T-cell (primary cell): ENCODE data around the gene SPTBN1. TPM values are rescaled to one million over a fixed set of nuclear protein-coding genes. Genes with fewer than 3 reads are reported as not detected.

ENCODE experiments used
- ATAC-seq, 4 experiments: fragments of 200-7000 bp in 3 of 4; fragments of 150-1000 bp in 1 of 4; cut with Tn5 transposase; replicated peaks in 1 of 4; 1 replicate in 3 of 4; 2 replicates in 1 of 4; pipeline ENCODE4 v1.10.0; 2021; ENCODE audit warnings: moderate library complexity in 3 of 4, mild to moderate bottlenecking in 2 of 4, moderate number of reproducible peaks in 1 of 4
- CTCF ChIA-PET, 2 donors: fragments of 300-600 bp; sonication (Branson Sonifier 250); formaldehyde crosslinking; loops; one replicate each; lab custom pipeline; 2022; ENCODE audit warnings: antibody characterized with exemption in 2 of 2; lab: Charles Lee
- POLR2A ChIA-PET, 2 donors: fragments of 300-600 bp; sonication (Branson Sonifier 250); formaldehyde crosslinking; loops; one replicate each; lab custom pipeline; 2022; ENCODE audit warnings: antibody characterized with exemption in 2 of 2; lab: Charles Lee
- DNase-seq, 35 experiments: peaks; one replicate each; pipeline versions ENCODE4 v3.0.0 to v3.0.0-alpha.2; 2013 to 2023
- H3K27ac ChIP-seq: one replicate; pipeline ENCODE4 v1.5.1; 2013; ENCODE audit warnings: low read length
- H3K27me3 ChIP-seq, 2 experiments: replicated peaks in 1 of 2; 1 replicate in 1 of 2; 2 replicates in 1 of 2; pipeline versions ENCODE4 v1.6.1 to v1.7.0; 2013; ENCODE audit warnings: low read length in 1 of 2, mixed read lengths in 1 of 2; ENCODE audit not compliant: control insufficient read depth in 2 of 2, insufficient read depth in 2 of 2; ENCODE audit errors: extremely low read depth in 1 of 2
- H3K36me3 ChIP-seq, 2 donors: 1 replicate in 1 of 2; 2 replicates in 1 of 2; pipeline versions ENCODE4 v1.6.1 to v1.7.0; 2013; ENCODE audit warnings: low read length in 1 of 2; ENCODE audit not compliant: control insufficient read depth in 2 of 2, insufficient read depth in 1 of 2; ENCODE audit errors: extremely low read depth in 1 of 2
- H3K4me1 ChIP-seq, 2 experiments: 1 replicate in 1 of 2; 2 replicates in 1 of 2; pipeline versions ENCODE4 v1.6.1 to v1.7.0; 2013; ENCODE audit warnings: low read length in 2 of 2, mixed read lengths in 1 of 2; ENCODE audit not compliant: insufficient read depth in 2 of 2, control insufficient read depth in 1 of 2; ENCODE audit errors: extremely low read depth in 1 of 2
- H3K4me3 ChIP-seq, 2 donors: 1 replicate in 1 of 2; 2 replicates in 1 of 2; pipeline versions ENCODE4 v1.5.1 to v1.7.0; 2013; ENCODE audit warnings: mild to moderate bottlenecking in 2 of 2, low read length in 1 of 2, moderate library complexity in 1 of 2; ENCODE audit not compliant: control insufficient read depth in 1 of 2; ENCODE audit errors: extremely low read depth in 1 of 2
- H3K9me3 ChIP-seq: 2 replicates; pipeline ENCODE4 v1.7.0; 2013
- H3K27ac Mint-ChIP-seq, 2 donors: one replicate each; pipeline ENCODE4 v1.8.0; 2020 to 2021; ENCODE audit warnings: mild to moderate bottlenecking in 2 of 2, mixed read lengths in 2 of 2
- H3K27me3 Mint-ChIP-seq, 2 donors: one replicate each; pipeline ENCODE4 v1.8.0; 2021 to 2022; ENCODE audit warnings: mixed read lengths in 2 of 2
- H3K36me3 Mint-ChIP-seq: one replicate; pipeline ENCODE4 v1.8.0; 2021; ENCODE audit warnings: mixed read lengths
- H3K4me1 Mint-ChIP-seq, 3 donors: one replicate each; pipeline ENCODE4 v1.8.0; 2020 to 2022; ENCODE audit warnings: mixed read lengths in 3 of 3, mild to moderate bottlenecking in 1 of 3
- H3K4me3 Mint-ChIP-seq, 3 donors: one replicate each; pipeline ENCODE4 v1.8.0; 2020 to 2022; ENCODE audit warnings: mild to moderate bottlenecking in 3 of 3, mixed read lengths in 3 of 3, moderate library complexity in 3 of 3
- H3K9me3 Mint-ChIP-seq, 3 donors: one replicate each; pipeline ENCODE4 v1.8.0; 2020 to 2022; ENCODE audit warnings: mixed read lengths in 3 of 3
- WGBS: methylation state at CpG from one replicate; pipeline ENCODE4 v1.1.5; 2013; ENCODE audit warnings: missing lambda C conversion rate; ENCODE audit not compliant: insufficient coverage; 5-methylcytosine and 5-hydroxymethylcytosine counted together
- total RNA-seq, 35 experiments: library from RNA in 6 of 35; stranded (reverse) in 6 of 35; fragments of 120-200 nt in 1 of 35; gene quantifications; one replicate each; pipeline versions ENCODE4 v1.2.1 to v1.2.4 and lab custom pipeline; 2013 to 2026

Gene SPTBN1
- total RNA-seq, 5 donors from 2014 or later (not counting 1 experiment from before 2014, with no cell fraction given) = 129 to 222 (median 139) TPM

DNA sequence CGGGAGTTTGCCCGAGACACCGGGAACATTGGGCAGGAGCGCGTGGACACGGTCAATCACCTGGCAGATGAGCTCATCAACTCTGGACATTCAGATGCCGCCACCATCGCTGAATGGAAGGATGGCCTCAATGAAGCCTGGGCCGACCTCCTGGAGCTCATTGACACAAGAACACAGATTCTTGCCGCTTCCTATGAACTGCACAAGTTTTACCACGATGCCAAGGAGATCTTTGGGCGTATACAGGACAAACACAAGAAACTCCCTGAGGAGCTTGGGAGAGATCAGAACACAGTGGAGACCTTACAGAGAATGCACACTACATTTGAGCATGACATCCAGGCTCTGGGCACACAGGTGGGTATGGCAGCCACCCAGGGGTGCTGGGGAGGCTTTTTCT lies 193.5 kb downstream of the SPTBN1 start:
- Histone ChIP-seq H3K27ac (no peak overlapping the region), H3K4me3 (no peak overlapping the region), H3K27me3 (no peaks in the 10 kb centered on the region), H3K9me3 (no peaks in the 10 kb centered on the region), H3K36me3 (peaks cover 17 to 98% of the 10 kb centered on the region in 2 donors), H3K4me1 (no peaks in the 10 kb centered on the region)
- Mint-ChIP-seq H3K4me1 (peaks cover 0 to 5% (median 5%) of the 10 kb centered on the region in 3 donors), H3K9me3 (no peaks in the 10 kb centered on the region), H3K36me3 (peaks cover 81% of the 10 kb centered on the region), H3K27ac (no peak overlapping the region), H3K4me3 (no peak overlapping the region), H3K27me3 (no peaks in the 10 kb centered on the region)
- DNase-seq = no peak
- CTCF ChIA-PET = interaction anchor here (0.6 kb wide), 2 partner anchors 329 to 924 kb away, joined by 4 read pairs; no protein-coding TSS in a partner anchor
- ATAC-seq = no peak
- 96% methylated on average over 11 of the region's 12 CpGs for WGBS
- POLR2A ChIA-PET = interaction anchor here in 1 of 2 donors (0.6 kb wide), 1 partner anchor 24 kb away, joined by 3 read pairs; no protein-coding TSS in a partner anchor

DNA sequence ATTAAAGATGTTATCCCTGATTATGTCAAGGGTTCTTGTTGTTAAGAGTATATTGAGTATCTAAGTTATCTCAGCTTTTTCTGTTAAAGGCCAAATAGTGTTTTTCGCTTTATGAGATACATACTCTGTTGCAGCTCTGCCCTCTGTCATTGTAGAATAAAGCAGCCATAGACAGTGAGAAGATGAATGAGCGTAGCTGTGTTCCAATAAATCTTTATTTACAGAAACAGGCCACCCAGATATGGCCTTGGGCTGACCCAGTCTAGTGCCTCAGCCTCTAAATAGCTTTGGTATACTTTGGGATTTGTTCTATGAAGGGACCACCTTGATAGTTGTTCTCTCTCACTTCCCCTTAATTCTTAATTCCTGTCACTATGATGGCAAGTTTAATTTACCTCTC lies 194.5 kb downstream of the SPTBN1 start:
- Histone ChIP-seq H3K4me1 (no peaks in the 10 kb centered on the region), H3K27ac (no peak overlapping the region), H3K9me3 (no peaks in the 10 kb centered on the region), H3K27me3 (no peaks in the 10 kb centered on the region), H3K36me3 (peaks cover 21 to 98% of the 10 kb centered on the region in 2 donors), H3K4me3 (no peak overlapping the region)
- no peak for ATAC-seq
- H3K27me3 Mint-ChIP-seq = no peaks in the 10 kb centered on the region
- no peaks in the 10 kb centered on the region for H3K9me3 Mint-ChIP-seq
- no peak overlapping the region for H3K4me3 Mint-ChIP-seq
- WGBS = no CpG with 5 or more reads among the region's 2 CpGs
- POLR2A ChIA-PET = no interaction called here
- CTCF ChIA-PET = interaction anchor here in 1 of 2 donors (0.5 kb wide), 1 partner anchor 573 kb away, joined by 4 read pairs; no protein-coding TSS in a partner anchor
- peaks cover 82% of the 10 kb centered on the region for H3K36me3 Mint-ChIP-seq
- H3K27ac Mint-ChIP-seq = no peak overlapping the region
- DNase-seq = no peak
- peaks cover 0 to 5% (median 5%) of the 10 kb centered on the region in 3 donors for H3K4me1 Mint-ChIP-seq

DNA sequence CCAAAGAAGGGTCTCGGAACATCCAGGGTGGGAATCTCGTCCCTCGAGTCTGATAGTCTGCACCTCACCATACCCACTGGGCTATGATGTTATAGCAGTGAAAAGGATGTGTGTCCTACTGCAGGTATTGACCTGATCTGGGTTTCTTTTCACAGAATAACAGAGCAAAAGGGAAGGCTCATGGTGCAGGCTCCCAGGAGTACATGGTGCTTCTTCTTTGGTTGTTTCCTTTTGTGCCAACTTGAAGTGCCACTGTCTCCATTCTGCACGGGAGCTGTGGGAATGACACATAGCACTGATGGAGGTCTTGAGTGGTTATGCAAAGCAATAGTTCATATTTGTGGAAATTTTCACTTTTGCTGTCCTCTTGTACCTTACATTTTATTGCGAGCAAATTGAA lies 195.2 kb downstream of the SPTBN1 start:
- H3K27ac Mint-ChIP-seq = peak overlapping the region in 1 of 2 donors; percentile 48
- WGBS = 100% methylated on average over 1 of the region's 5 CpGs
- peaks cover 0 to 5% (median 5%) of the 10 kb centered on the region in 3 donors for H3K4me1 Mint-ChIP-seq
- H3K9me3 Mint-ChIP-seq = no peaks in the 10 kb centered on the region
- POLR2A ChIA-PET = no interaction called here
- H3K4me1 ChIP-seq = no peaks in the 10 kb centered on the region
- H3K27ac ChIP-seq = no peak overlapping the region
- H3K36me3 Mint-ChIP-seq = peaks cover 81% of the 10 kb centered on the region
- CTCF ChIA-PET = interaction anchor here in 1 of 2 donors (0.5 to 0.7 kb wide), 2 partner anchors 87 to 573 kb away, joined by 4 read pairs; no protein-coding TSS in a partner anchor
- no peak for DNase-seq
- H3K36me3 ChIP-seq = peaks cover 17 to 98% of the 10 kb centered on the region in 2 donors
- no peak for ATAC-seq
- no peak overlapping the region for H3K4me3 Mint-ChIP-seq
- H3K27me3 ChIP-seq = no peaks in the 10 kb centered on the region
- no peaks in the 10 kb centered on the region for H3K9me3 ChIP-seq
- no peaks in the 10 kb centered on the region for H3K27me3 Mint-ChIP-seq
- no peak overlapping the region for H3K4me3 ChIP-seq

DNA sequence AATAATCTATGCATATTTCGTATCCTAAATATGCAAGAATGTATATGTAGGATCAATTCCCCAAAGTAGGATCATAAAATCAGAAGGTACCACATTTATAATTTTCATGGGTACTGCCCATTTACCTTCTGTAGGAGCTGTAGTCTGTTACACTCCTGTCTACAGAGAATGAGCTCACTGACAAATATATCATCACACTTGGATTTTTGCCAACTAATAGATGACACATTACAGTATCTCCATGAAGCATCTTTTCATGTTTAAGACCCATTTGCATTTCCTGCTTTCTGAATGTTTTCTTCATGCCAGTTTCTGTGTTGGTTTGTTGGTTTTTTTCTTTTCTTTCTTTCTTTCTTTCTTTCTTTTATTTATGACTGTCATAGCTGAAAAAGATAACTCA lies 196.4 kb downstream of the SPTBN1 start:
- CTCF ChIA-PET = interaction anchor here (0.6 to 1.0 kb wide), 3 partner anchors 10 to 132 kb away, joined by 3 read pairs; no protein-coding TSS in a partner anchor
- Mint-ChIP-seq H3K4me1 (peaks cover 0 to 5% (median 5%) of the 10 kb centered on the region in 3 donors), H3K27me3 (no peaks in the 10 kb centered on the region), H3K36me3 (peaks cover 70% of the 10 kb centered on the region), H3K9me3 (no peaks in the 10 kb centered on the region), H3K4me3 (no peak overlapping the region), H3K27ac (peak overlapping the region; percentile 48 to 62)
- Histone ChIP-seq H3K27ac (no peak overlapping the region), H3K4me1 (no peaks in the 10 kb centered on the region), H3K36me3 (peaks cover 15 to 98% of the 10 kb centered on the region in 2 donors), H3K27me3 (no peaks in the 10 kb centered on the region), H3K4me3 (no peak overlapping the region), H3K9me3 (no peaks in the 10 kb centered on the region)
- POLR2A ChIA-PET = interaction anchor here in 1 of 2 donors (0.6 kb wide), 1 partner anchor 545 kb away, joined by 4 read pairs; no protein-coding TSS in a partner anchor
- ATAC-seq = no peak
- no peak for DNase-seq
- WGBS = no CpG with 5 or more reads among the region's 1 CpG

DNA sequence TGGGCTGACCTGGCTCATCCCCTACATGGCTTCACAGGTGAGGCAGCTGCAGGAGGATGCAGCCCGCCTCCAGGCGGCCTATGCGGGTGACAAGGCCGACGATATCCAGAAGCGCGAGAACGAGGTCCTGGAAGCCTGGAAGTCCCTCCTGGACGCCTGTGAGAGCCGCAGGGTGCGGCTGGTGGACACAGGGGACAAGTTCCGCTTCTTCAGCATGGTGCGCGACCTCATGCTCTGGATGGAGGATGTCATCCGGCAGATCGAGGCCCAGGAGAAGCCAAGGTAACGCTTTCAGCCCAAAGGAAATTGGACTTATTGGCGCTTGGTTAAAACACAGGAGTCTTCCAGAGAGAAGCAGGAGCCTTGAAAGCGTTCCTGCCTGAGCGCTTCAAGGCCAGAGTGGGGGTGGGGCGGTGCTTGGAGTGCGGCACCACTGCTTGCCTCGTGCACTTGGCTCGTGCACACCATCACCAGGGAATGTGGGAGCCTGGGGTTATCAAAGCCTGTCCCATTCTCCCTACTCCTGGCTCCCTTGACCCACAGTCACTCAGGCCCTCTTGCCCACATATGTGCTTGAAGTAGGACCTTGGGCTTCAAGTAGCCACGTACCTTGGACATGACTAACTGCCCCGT lies 197.6 kb downstream of the SPTBN1 start:
- ATAC-seq (no peak), DNase-seq (no peak)
- peaks cover 15 to 98% of the 10 kb centered on the region in 2 donors for H3K36me3 ChIP-seq
- peaks cover 71% of the 10 kb centered on the region for H3K36me3 Mint-ChIP-seq
- no peaks in the 10 kb centered on the region for H3K9me3 Mint-ChIP-seq
- peak overlapping the region in 1 of 2 donors; percentile 24 for H3K27ac Mint-ChIP-seq
- POLR2A ChIA-PET = no interaction called here
- whole genome bisulfite sequencing = 97% methylated on average over 22 of the region's 26 CpGs
- no peaks in the 10 kb centered on the region for H3K4me1 ChIP-seq
- H3K27me3 ChIP-seq = no peaks in the 10 kb centered on the region
- no peaks in the 10 kb centered on the region for H3K27me3 Mint-ChIP-seq
- H3K4me1 Mint-ChIP-seq = peaks cover 0 to 5% (median 5%) of the 10 kb centered on the region in 3 donors
- H3K27ac ChIP-seq = no peak overlapping the region
- H3K4me3 ChIP-seq = no peak overlapping the region
- H3K4me3 Mint-ChIP-seq = no peak overlapping the region
- H3K9me3 ChIP-seq = no peaks in the 10 kb centered on the region
- CTCF ChIA-PET = no interaction called here

DNA sequence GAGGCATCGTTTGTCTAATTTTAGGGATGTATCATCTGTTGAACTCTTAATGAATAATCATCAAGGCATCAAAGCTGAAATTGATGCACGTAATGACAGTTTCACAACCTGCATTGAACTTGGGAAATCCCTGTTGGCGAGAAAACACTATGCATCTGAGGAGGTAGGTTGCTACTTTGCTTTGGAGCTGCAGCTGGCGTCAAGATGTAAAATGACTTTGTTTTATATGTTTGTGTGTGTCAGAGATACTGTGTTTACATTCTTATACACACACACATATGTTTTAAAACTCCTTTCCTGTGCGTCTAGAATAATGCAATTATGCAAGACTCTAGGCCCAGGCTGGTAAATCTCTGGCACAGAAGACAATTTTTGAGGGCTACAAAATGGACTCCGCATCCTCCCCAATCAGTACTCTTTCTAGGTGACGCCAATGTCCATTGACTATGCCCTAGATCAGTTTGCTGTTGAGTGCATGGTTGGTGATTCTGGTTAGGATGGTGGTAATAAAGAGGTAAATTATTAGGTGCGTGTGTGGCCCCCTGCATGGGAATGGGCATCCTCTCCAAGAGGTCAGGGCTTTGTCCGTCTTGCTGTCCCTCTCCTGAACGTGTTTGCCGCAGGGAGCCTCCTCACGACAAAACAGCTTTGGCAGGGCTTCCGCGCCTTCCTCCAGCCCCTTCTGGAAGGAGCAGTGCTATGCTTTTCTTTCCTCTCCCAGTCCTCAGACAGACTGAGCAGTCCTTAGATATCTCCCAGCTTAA lies 199.1 kb downstream of the SPTBN1 start:
- CTCF ChIA-PET = interaction anchor here (0.6 to 1.4 kb wide), 3 partner anchors 10 to 60 kb away, joined by 3 to 5 read pairs (median 3); no protein-coding TSS in a partner anchor
- Mint-ChIP-seq H3K27me3 (no peaks in the 10 kb centered on the region), H3K9me3 (no peaks in the 10 kb centered on the region), H3K36me3 (peaks cover 69% of the 10 kb centered on the region), H3K4me3 (no peak overlapping the region), H3K4me1 (peaks cover 0 to 5% (median 5%) of the 10 kb centered on the region in 3 donors), H3K27ac (no peak overlapping the region)
- Histone ChIP-seq H3K27ac (no peak overlapping the region), H3K27me3 (no peaks in the 10 kb centered on the region), H3K4me1 (no peaks in the 10 kb centered on the region), H3K4me3 (no peak overlapping the region), H3K36me3 (peaks cover 15 to 98% of the 10 kb centered on the region in 2 donors), H3K9me3 (no peaks in the 10 kb centered on the region)
- no peak for DNase-seq
- POLR2A ChIA-PET = no interaction called here
- ATAC-seq = no peak
- WGBS = 91% methylated on average over 6 of the region's 14 CpGs
